Subcutaneous preadipocyte (primary cell): Measurements from ENCODE around the gene REEP1. TPM values are rescaled to one million over a fixed set of nuclear protein-coding genes. Genes with fewer than 3 reads are reported as not detected.

ENCODE experiments used
- small RNA-seq: library from RNA; depleted of rRNA; stranded (forward); fragments of <200 nt; gene quantifications from one replicate; pipeline ENCODE3, GENCODE V24; 2012
- total RNA-seq: library from RNA; depleted of rRNA; stranded (reverse); fragments of >200 nt; gene quantifications from 2 replicates; pipeline ENCODE4 v1.2.3, GENCODE V29; 2012

REEP1 gene, protein sequence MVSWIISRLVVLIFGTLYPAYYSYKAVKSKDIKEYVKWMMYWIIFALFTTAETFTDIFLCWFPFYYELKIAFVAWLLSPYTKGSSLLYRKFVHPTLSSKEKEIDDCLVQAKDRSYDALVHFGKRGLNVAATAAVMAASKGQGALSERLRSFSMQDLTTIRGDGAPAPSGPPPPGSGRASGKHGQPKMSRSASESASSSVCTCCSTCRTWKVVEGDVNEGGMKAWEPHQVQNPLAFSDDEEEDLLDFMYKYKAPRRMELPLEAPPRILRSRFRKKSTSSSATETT
- total RNA-seq, result under 0.01 and 0.20 TPM in 2 replicates

DNA sequence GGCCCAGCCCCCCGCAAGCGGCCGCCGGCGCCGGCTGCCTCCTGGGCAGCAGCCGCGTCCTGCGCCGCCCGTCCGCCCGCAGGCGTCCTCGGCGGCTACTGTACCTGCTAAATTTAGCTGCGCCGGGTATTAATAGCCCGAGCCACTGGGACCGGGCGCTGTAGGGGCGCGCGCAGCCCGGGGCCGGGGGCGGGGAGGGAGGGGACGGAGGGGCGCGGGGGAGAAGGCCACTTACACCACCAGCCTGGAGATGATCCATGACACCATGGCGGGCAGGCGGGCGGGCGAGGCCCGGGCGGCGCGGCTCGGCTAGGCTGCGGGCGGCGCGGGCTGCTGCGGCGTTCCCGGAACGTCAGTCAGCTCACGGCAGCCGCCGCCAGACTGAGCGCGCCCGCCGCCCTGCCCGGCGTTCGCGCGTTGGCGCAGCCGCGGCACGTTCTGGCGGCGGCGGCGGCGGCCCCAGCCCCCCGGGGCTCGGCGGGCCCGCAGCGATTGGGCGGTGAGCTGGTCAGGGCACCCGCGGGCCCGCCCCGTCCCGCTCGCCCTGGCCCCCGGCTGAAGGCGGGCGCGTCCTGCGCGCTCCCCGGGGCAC lies at the start of gene REEP1:
TSS of gene REEP1 (minus strand) at position 383 of the 592 bp plus-strand sequence. CDS start at position 267, 116 bp downstream.

DNA sequence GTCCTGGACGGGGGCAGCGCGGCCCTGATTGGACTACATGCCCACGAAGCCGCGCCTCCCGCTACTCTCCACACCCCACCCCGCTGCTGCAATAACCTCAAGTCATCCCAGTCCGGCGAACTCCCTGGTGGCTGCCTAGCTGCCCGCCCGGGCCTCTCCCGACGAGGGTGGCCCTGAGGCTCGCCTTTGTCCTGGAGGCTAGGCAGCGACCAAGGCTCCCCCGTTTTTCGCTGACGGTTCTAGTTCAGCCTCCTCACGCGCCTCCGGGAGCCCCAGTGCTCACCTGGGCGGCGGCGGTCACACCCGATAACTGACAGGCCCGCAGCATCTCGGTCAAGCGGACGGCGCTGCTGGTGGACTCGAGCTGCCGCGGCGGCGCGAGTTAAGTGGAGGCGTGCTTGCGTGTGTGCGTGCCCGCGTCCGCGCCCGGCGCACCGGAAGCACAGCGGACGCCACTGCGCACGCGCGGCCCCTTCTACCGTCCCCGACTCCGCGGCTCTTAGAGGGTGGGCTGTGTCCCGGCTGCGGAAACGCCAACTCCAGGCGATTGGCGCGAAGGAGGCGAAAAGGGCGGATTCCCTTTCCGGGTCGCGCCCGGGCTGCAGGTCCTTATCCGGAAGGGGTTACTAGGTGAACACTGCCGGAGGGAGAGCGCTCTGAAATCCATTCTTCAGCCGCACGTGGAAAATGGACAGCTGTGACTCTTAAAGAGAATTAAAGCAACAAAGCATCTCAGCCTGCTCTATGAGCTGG lies 142.2 kb downstream of the REEP1 start, which contains the start of gene IMMT:
TSS of gene IMMT (minus strand) at position 408 of the 753 bp plus-strand sequence. CDS start at position 328, 80 bp downstream.

Small RNA genes lying within 50 kb of the gene (small RNA-seq; reads per million reads assigned to genes)
- gene MIR4779, result 1.0 reads per million, percentile 59 among the genes with 10 or more reads in this experiment
- gene RF00096, result not detected
- not detected for gene RF00413

Other genes starting within 250 kb of the REEP1 start
- 20.6 and 35.2 TPM in 2 replicates for gene POLR1A, start 231.7 kb downstream of the REEP1 start, total RNA-seq
- gene PTCD3, start 231.4 kb downstream of the REEP1 start, total RNA-seq, result 76.4 and 82.7 TPM in 2 replicates
- 59.5 and 84.3 TPM in 2 replicates for gene IMMT, start 142.2 kb downstream of the REEP1 start, total RNA-seq
- 47.8 and 63.3 TPM in 2 replicates for gene MRPL35, start 138.2 kb downstream of the REEP1 start, total RNA-seq
- gene KDM3A, start 103.7 kb upstream of the REEP1 start, total RNA-seq, result 9.2 and 14.1 TPM in 2 replicates
- gene CHMP3, start 225.8 kb upstream of the REEP1 start, total RNA-seq, result 43.4 and 43.7 TPM in 2 replicates